Measurements from ENCODE around the gene PHIP. TPM values are rescaled to one million over a fixed set of nuclear protein-coding genes. Genes with fewer than 3 reads are reported as not detected.
"Not testable (repeated sequence)": the region's sequence is repeated elsewhere in the genome, so short reads cannot be mapped to it uniquely, and the experiment has no call there.

The PHIP gene
- total RNA-seq, 1 experiment from 2014 or later: 53.6 TPM

DNA sequence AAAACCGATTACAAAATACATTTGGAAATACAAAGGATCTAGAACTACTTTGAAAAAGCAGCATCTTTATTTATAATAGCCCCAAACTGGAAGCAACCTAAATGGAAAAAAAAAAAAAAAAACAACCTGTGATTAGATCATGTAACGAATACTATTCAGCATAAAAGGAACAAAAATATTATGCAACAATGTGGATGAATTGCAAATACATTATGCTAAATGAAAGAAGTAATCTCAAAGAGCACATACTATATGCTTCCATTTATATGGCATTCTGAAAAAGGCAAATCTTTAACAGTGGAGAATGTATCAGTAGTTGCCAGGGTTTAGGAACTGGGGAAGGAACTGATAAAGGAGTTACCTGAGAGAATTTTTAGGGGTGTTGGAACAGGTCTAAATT, 181.8 kb downstream of the PHIP start:
- TF ChIP-seq CTCF (conservative IDR thresholded peaks at IDR 0.05): no peak
- 0 out of 7 replicates have a peak, but pooled peaks cover 0 to 2% (median 0%) of the 10 kb centered on the region in 3 experiments for H3K36me3 Mint-ChIP-seq (ENCODE audit: insufficient read depth in 1 of 3, low read depth in 3 of 3)

GRCh38 chr6:78889901-78890300, 188.2 kb downstream of the PHIP start:
- not testable (repeated sequence) for H3K23ac ChIP-seq (ENCODE audit: insufficient read length, low read depth, low read length); H3K79me2 ChIP-seq (ENCODE audit: insufficient read depth, low read length); H3K79me1 ChIP-seq (ENCODE audit: insufficient read depth, low read depth, low read length, poor library complexity, severe bottlenecking); H3K4me1 ChIP-seq (ENCODE audit: insufficient read depth, low read length); H3K4me3 Mint-ChIP-seq; H3K27me3 ChIP-seq (ENCODE audit: insufficient read depth, low read length); H3K23me2 ChIP-seq (ENCODE audit: insufficient read length, low read depth, low read length, poor library complexity, severe bottlenecking); H3K27ac ChIP-seq (ENCODE audit: insufficient read length, low read depth, low read length); H3K56ac ChIP-seq (ENCODE audit: insufficient read length, low read depth, low read length); H2BK120ac ChIP-seq (ENCODE audit: low read depth, low read length, poor library complexity, severe bottlenecking); H3K9ac ChIP-seq (ENCODE audit: extremely low read depth, insufficient read length, low read length); H4K20me1 ChIP-seq (ENCODE audit: control insufficient read depth, insufficient read depth, insufficient read length); H3K14ac ChIP-seq (ENCODE audit: insufficient read depth, low read length); H2BK20ac ChIP-seq (ENCODE audit: low read depth, low read length, poor library complexity, severe bottlenecking); H2BK12ac ChIP-seq (ENCODE audit: insufficient read length, low read depth, low read length); DNase-seq; H3K4me2 ChIP-seq (ENCODE audit: insufficient read depth, insufficient read length, low read length); H4K5ac ChIP-seq (ENCODE audit: insufficient read length, low read depth, low read length); H2BK5ac ChIP-seq (ENCODE audit: insufficient read length, low read length); H3K4ac ChIP-seq (ENCODE audit: low read depth, low read length); H3K27me3 Mint-ChIP-seq (ENCODE audit: low read depth); H2AK5ac ChIP-seq (ENCODE audit: insufficient read length, low read length); H2BK15ac ChIP-seq (ENCODE audit: low read depth, low read length); H3K4me1 Mint-ChIP-seq; H4K91ac ChIP-seq (ENCODE audit: insufficient read length, low read depth, low read length); H3T11ph ChIP-seq (ENCODE audit: low read length); H2AFZ ChIP-seq (ENCODE audit: low read length); H3K9me3 Mint-ChIP-seq; H3K27ac Mint-ChIP-seq; H4K8ac ChIP-seq (replicated peaks; ENCODE audit: insufficient read length, low read depth, low read length); H3K18ac ChIP-seq (ENCODE audit: insufficient read length, low read depth, low read length); H3K9me3 ChIP-seq (ENCODE audit: control insufficient read depth, low read depth, low read length)
- H3K36me3 Mint-ChIP-seq (ENCODE audit: insufficient read depth in 1 of 3, low read depth in 3 of 3): peaks cover 3 to 20% (median 14%) of the 10 kb centered on the region in 3 experiments; a peak in 6 of 7 replicates
- WGBS (ENCODE audit: extremely low coverage, insufficient read length, low lambda C conversion rate): no CpG with 5 or more reads among the region's 5 CpGs

More for the DNA sequence above, 181.8 kb downstream of the PHIP start:
- no peak overlapping the region for H2BK120ac ChIP-seq (ENCODE audit: low read depth, low read length, poor library complexity, severe bottlenecking)
- no peak overlapping the region for H2BK20ac ChIP-seq (ENCODE audit: low read depth, low read length, poor library complexity, severe bottlenecking)
- no peak overlapping the region for H4K5ac ChIP-seq (ENCODE audit: insufficient read length, low read depth, low read length)
- Mint-ChIP-seq H3K4me3 (no peak overlapping the region), H3K27me3 (ENCODE audit: low read depth) (no peaks in the 10 kb centered on the region), H3K9me3 (0 out of 5 replicates have a peak, but pooled peaks cover 0 to 2% of the 10 kb centered on the region in 2 experiments), H3K27ac (no peak overlapping the region), H3K4me1 (no peaks in the 10 kb centered on the region)
- H3K4ac ChIP-seq (ENCODE audit: low read depth, low read length): no peak overlapping the region
- no peak overlapping the region for H3K4me2 ChIP-seq (ENCODE audit: insufficient read depth, insufficient read length, low read length)
- H4K20me1 ChIP-seq (ENCODE audit: control insufficient read depth, insufficient read depth, insufficient read length): no peaks in the 10 kb centered on the region
- H3K4me1 ChIP-seq (ENCODE audit: insufficient read depth, low read length): no peaks in the 10 kb centered on the region
- no peaks in the 10 kb centered on the region for H3K79me1 ChIP-seq (ENCODE audit: insufficient read depth, low read depth, low read length, poor library complexity, severe bottlenecking)
- no peak overlapping the region for H3K18ac ChIP-seq (ENCODE audit: insufficient read length, low read depth, low read length)
- no peak overlapping the region for H2BK5ac ChIP-seq (ENCODE audit: insufficient read length, low read length)
- WGBS (ENCODE audit: extremely low coverage, insufficient read length, low lambda C conversion rate): no CpG with 5 or more reads among the region's 2 CpGs
- no peak overlapping the region for H2BK15ac ChIP-seq (ENCODE audit: low read depth, low read length)
- H3K9me3 ChIP-seq (ENCODE audit: control insufficient read depth, low read depth, low read length): no peaks in the 10 kb centered on the region
- no peak overlapping the region for H2AK5ac ChIP-seq (ENCODE audit: insufficient read length, low read length)
- no peak overlapping the region for H3K14ac ChIP-seq (ENCODE audit: insufficient read depth, low read length)
- no peak overlapping the region for H3K23ac ChIP-seq (ENCODE audit: insufficient read length, low read depth, low read length)
- no peak overlapping the region for H3K9ac ChIP-seq (ENCODE audit: extremely low read depth, insufficient read length, low read length)
- no peak overlapping the region for H2BK12ac ChIP-seq (ENCODE audit: insufficient read length, low read depth, low read length)
- H3K23me2 ChIP-seq (ENCODE audit: insufficient read length, low read depth, low read length, poor library complexity, severe bottlenecking): no peaks in the 10 kb centered on the region
- H3K79me2 ChIP-seq (ENCODE audit: insufficient read depth, low read length): no peaks in the 10 kb centered on the region
- H3K27me3 ChIP-seq (ENCODE audit: insufficient read depth, low read length): no peaks in the 10 kb centered on the region
- H4K91ac ChIP-seq (ENCODE audit: insufficient read length, low read depth, low read length): no peak overlapping the region
- H2AFZ ChIP-seq (ENCODE audit: low read length): no peak overlapping the region
- no peak for DNase-seq
- H3K27ac ChIP-seq (ENCODE audit: insufficient read length, low read depth, low read length): no peak overlapping the region
- no peak overlapping the region for H3T11ph ChIP-seq (ENCODE audit: low read length)
- H3K56ac ChIP-seq (ENCODE audit: insufficient read length, low read depth, low read length): no peak overlapping the region
- no peak overlapping the region for H4K8ac ChIP-seq (replicated peaks; ENCODE audit: insufficient read length, low read depth, low read length)

All from H9 (cell line).